Body of pancreas (tissue), 4 donors: ENCODE measurements around the gene MGAT3. TPM values are rescaled to one million over a fixed set of nuclear protein-coding genes. Genes with fewer than 3 reads are reported as not detected.
A peak's percentile ranks its signal among the peaks of the same experiment; 100 is the strongest.

Source experiments
- ATAC-seq: fragments of 150-250 bp; one replicate; pipeline ENCODE4 v1.9.1; 2016
- DNase-seq, 4 donors: peaks; one replicate each; pipeline ENCODE4 v3.0.0-alpha.2; 2019
- H3K27ac ChIP-seq, 4 donors: fragments of 200-600 bp; sonication (generic); 1 replicate in 3 of 4; 2 replicates in 1 of 4; pipeline versions ENCODE4 v1.5.1 to v1.6.1; 2016 to 2019; ENCODE audit warnings: mild to moderate bottlenecking in 1 of 4, mixed read lengths in 1 of 4, moderate library complexity in 1 of 4
- H3K27me3 ChIP-seq, 2 donors: fragments of 200-600 bp; sonication (generic); one replicate each; pipeline ENCODE4 v1.6.0; 2016; ENCODE audit warnings: mild to moderate bottlenecking in 1 of 2
- H3K36me3 ChIP-seq, 2 donors: fragments of 200-600 bp; sonication (generic); replicated peaks in 1 of 2; 2 replicates each; pipeline ENCODE4 v1.5.1; 2016; ENCODE audit warnings: low read depth in 2 of 2; ENCODE audit not compliant: insufficient read depth in 1 of 2
- H3K4me1 ChIP-seq: fragments of 200-600 bp; sonication (generic); one replicate; pipeline ENCODE4 v1.6.0; 2016
- H3K4me3 ChIP-seq, 2 donors: fragments of 200-600 bp; sonication (generic); 1 replicate in 1 of 2; 2 replicates in 1 of 2; pipeline ENCODE4 v1.5.1; 2016 to 2019
- H3K9me3 ChIP-seq, 3 donors: fragments of 200-600 bp; sonication (generic); 1 replicate in 2 of 3; 2 replicates in 1 of 3; pipeline ENCODE4 v1.5.1; 2016
- POLR2A ChIP-seq, 3 donors: fragments of 450-650 bp; IDR thresholded peaks; one replicate each; pipeline ENCODE4 v1.6.1; 2016; ENCODE audit warnings: antibody characterized with exemption in 3 of 3, mild to moderate bottlenecking in 2 of 3
- WGBS, 2 donors: methylation state at CpG; one replicate each; pipeline ENCODE4 v1.1.5; 2017; 5-methylcytosine and 5-hydroxymethylcytosine counted together
- intact Hi-C: fragments of 100-400 bp; cut with DNase I; formaldehyde crosslinking; loops from one replicate; pipeline ENCODE4 v1.15.1; 2023
- total RNA-seq, 2 donors: library from RNA; depleted of rRNA; stranded (reverse); fragments of >200 nt; gene quantifications; one replicate each; pipeline ENCODE4 v1.1.0, GENCODE V29; 2016
- TF ChIP-seq, protein P1 (sequence below), 7 experiments: fragments of 450-650 bp in 4 of 7; fragments of 200-600 bp in 3 of 7; sonication (generic) in 3 of 7; IDR thresholded peaks; one replicate each; pipeline ENCODE4 v1.5.1; 2016 to 2019; ENCODE audit warnings: antibody characterized with exemption in 7 of 7

The MGAT3 gene
- total RNA-seq, 2 donors from 2014 or later = 0.99 to 2.9 TPM

DNA sequence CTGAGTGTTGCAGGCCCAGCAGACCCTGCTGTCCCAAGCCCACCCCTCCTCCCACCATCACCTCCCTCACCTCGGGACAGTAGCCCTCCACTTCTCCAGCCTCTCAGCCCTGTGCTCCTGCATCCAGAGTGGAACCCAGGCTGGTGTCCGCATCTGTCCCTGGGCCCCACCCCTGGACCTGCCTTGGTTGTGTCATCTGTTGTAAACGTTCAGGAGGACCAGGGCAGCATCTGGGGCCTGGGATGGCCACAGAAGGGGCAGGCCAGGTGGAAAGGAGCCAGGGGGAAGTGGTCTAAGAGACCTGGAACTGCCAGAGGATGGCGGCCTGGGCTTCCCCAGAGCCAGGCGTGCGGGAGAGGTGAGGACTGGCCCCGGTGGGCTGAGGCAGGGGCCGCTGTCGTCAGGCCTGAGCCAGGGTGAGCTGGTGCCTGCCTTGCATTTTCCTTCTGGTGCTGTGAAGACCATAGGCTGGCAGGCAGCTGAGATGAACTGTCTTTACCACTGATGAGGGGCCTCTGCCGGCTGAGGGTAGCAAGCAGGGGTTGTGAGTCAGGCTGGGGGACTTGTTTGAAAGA lies 26.1 kb upstream of the MGAT3 start:
- peaks cover 7 to 19% of the 10 kb centered on the region in 2 donors for H3K36me3 ChIP-seq
- H3K4me1 ChIP-seq = no peaks in the 10 kb centered on the region
- intact Hi-C loops = no loop called here
- H3K4me3 ChIP-seq = no peak overlapping the region
- ATAC-seq (no peak), DNase-seq (no peak)
- H3K27me3 ChIP-seq = no peaks in the 10 kb centered on the region
- H3K9me3 ChIP-seq = no peaks in the 10 kb centered on the region
- 83 to 95% methylated on average over 7 to 10 of the region's 10 CpGs for WGBS, 2 donors
- peak overlapping the region in 2 of 4 donors; percentile 48 to 53 for H3K27ac ChIP-seq
- TF ChIP-seq, protein P1, sequence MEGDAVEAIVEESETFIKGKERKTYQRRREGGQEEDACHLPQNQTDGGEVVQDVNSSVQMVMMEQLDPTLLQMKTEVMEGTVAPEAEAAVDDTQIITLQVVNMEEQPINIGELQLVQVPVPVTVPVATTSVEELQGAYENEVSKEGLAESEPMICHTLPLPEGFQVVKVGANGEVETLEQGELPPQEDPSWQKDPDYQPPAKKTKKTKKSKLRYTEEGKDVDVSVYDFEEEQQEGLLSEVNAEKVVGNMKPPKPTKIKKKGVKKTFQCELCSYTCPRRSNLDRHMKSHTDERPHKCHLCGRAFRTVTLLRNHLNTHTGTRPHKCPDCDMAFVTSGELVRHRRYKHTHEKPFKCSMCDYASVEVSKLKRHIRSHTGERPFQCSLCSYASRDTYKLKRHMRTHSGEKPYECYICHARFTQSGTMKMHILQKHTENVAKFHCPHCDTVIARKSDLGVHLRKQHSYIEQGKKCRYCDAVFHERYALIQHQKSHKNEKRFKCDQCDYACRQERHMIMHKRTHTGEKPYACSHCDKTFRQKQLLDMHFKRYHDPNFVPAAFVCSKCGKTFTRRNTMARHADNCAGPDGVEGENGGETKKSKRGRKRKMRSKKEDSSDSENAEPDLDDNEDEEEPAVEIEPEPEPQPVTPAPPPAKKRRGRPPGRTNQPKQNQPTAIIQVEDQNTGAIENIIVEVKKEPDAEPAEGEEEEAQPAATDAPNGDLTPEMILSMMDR (IDR thresholded peaks at IDR 0.05) = no peak
- TF ChIP-seq POLR2A (IDR thresholded peaks at IDR 0.05) = no peak

DNA sequence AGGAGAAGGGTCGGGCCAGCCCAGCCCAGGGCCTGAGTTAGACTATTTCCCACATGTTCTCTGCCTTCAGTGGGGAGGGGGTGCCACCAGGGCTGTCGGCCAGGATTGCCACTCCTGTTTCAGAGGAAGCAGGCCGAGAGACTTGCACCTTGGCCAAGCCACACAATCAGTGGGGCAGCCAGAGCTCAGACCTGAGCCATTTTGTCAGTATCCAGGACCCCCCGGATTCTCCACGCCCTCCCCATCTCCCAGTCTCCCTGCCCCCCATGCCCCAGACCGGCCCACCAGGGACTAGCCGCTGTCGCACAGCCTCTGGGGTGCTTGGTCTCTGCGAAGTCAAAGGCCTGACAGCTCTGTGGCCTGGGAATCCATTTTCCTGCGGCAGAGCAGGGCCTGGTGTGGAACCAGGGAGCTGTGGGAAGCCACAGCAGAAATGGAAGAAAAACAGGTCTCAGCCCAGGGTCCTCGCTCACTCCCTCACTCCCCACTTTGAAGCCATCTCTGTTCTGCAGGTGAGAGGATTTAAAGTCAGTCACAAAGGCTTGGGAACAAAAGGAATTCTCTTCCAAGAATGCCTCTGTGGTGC lies 25.5 kb upstream of the MGAT3 start:
- ATAC-seq (no peak), DNase-seq (no peak)
- 82 to 86% methylated on average over 10 to 11 of the region's 11 CpGs for whole genome bisulfite sequencing, 2 donors
- Histone ChIP-seq H3K27me3 (no peaks in the 10 kb centered on the region), H3K4me1 (no peaks in the 10 kb centered on the region), H3K36me3 (peaks cover 7 to 19% of the 10 kb centered on the region in 2 donors), H3K9me3 (no peaks in the 10 kb centered on the region), H3K27ac (peak overlapping the region in 2 of 4 donors; percentile 48 to 53), H3K4me3 (no peak overlapping the region)
- intact Hi-C loops = no loop called here
- TF ChIP-seq, protein P1 (IDR thresholded peaks at IDR 0.05) = no peak
- no peak for TF ChIP-seq POLR2A (IDR thresholded peaks at IDR 0.05)

GRCh38 chr22:39431821-39432251 lies 25.0 kb upstream of the MGAT3 start:
- 66 to 97% methylated on average over 6 to 8 of the region's 8 CpGs for WGBS, 2 donors
- peaks cover 7 to 14% of the 10 kb centered on the region in 2 donors for H3K36me3 ChIP-seq
- no peak overlapping the region for H3K4me3 ChIP-seq
- ATAC-seq (no peak), DNase-seq (peak in 1 of 4 donors; percentile 17)
- H3K27ac ChIP-seq = peak overlapping the region in 3 of 4 donors; percentile 20 to 53 (median 27)
- intact Hi-C loops = no loop called here
- no peak for TF ChIP-seq POLR2A (IDR thresholded peaks at IDR 0.05)
- TF ChIP-seq, protein P1 (IDR thresholded peaks at IDR 0.05) = no peak
- H3K27me3 ChIP-seq = no peaks in the 10 kb centered on the region
- H3K4me1 ChIP-seq = no peaks in the 10 kb centered on the region
- H3K9me3 ChIP-seq = no peaks in the 10 kb centered on the region

- DNase-seq (no peak), ATAC-seq (no peak)
- Histone ChIP-seq H3K36me3 (peaks cover 7 to 9% of the 10 kb centered on the region in 2 donors), H3K27ac (peak overlapping the region in 2 of 4 donors; percentile 27 to 53), H3K4me3 (no peak overlapping the region), H3K27me3 (no peaks in the 10 kb centered on the region), H3K9me3 (no peaks in the 10 kb centered on the region), H3K4me1 (peaks cover 4% of the 10 kb centered on the region)
- intact Hi-C loops = no loop called here
- WGBS, 2 donors = 84 to 89% methylated on average over 6 to 10 of the region's 10 CpGs
- no peak for TF ChIP-seq POLR2A (IDR thresholded peaks at IDR 0.05)
Observed at GRCh38 chr22:39432361-39432811, 24.4 kb upstream of the MGAT3 start.

DNA sequence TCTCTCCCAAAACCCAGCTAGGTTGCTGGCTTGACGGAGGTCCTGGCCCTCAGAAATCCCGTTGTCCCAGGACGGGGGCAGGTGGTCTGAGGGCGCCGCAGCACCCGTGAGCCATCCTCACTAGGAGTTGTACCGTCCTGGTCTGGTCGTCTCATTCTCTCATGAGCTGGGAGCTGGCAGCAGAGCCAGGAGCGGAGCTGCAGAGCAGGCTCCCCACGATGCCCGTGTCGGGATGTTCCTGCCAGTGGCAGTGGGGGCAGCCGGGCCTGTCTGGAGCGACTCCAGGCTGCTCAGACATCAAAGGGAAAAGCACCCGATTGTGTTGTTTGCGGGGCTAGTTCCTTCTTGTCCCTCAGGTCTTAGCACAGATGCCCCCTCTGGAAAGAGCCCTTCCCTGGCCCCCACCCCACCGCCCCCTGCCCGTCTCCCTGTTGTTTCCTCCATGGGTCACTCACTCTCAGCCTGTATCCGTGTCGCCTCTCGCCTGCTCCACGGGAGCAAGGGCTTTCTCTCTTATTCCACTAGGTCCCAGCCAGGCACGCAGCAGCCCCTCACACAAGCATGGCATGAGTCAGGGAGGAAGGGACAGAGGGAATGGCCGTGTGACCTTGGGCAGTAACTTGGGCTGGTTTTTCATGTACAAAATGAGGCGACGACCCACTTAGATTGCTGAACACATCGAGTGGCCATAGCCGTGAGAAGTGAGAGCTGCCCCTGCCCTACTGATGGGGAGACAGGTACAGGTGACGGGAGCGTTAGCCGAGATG lies 23.2 kb upstream of the MGAT3 start:
- peaks cover 2 to 7% of the 10 kb centered on the region in 2 donors for H3K36me3 ChIP-seq
- 87 to 88% methylated on average over 15 to 28 of the region's 31 CpGs for WGBS, 2 donors
- no peak overlapping the region for H3K27ac ChIP-seq
- no peak for ATAC-seq
- TF ChIP-seq, protein P1 (IDR thresholded peaks at IDR 0.05) = no peak
- TF ChIP-seq POLR2A (IDR thresholded peaks at IDR 0.05) = no peak
- intact Hi-C loops = no loop called here
- DNase-seq = no peak
- no peaks in the 10 kb centered on the region for H3K9me3 ChIP-seq
- peaks cover 9% of the 10 kb centered on the region for H3K4me1 ChIP-seq
- H3K27me3 ChIP-seq = no peaks in the 10 kb centered on the region
- no peak overlapping the region for H3K4me3 ChIP-seq
